ENCODE measurements around the gene SREBF2. TPM values are rescaled to one million over a fixed set of nuclear protein-coding genes. Genes with fewer than 3 reads are reported as not detected.

Gene SREBF2
- total RNA-seq, 4 donors from 2014 or later, result 97.5 to 160 (median 146) TPM

DNA sequence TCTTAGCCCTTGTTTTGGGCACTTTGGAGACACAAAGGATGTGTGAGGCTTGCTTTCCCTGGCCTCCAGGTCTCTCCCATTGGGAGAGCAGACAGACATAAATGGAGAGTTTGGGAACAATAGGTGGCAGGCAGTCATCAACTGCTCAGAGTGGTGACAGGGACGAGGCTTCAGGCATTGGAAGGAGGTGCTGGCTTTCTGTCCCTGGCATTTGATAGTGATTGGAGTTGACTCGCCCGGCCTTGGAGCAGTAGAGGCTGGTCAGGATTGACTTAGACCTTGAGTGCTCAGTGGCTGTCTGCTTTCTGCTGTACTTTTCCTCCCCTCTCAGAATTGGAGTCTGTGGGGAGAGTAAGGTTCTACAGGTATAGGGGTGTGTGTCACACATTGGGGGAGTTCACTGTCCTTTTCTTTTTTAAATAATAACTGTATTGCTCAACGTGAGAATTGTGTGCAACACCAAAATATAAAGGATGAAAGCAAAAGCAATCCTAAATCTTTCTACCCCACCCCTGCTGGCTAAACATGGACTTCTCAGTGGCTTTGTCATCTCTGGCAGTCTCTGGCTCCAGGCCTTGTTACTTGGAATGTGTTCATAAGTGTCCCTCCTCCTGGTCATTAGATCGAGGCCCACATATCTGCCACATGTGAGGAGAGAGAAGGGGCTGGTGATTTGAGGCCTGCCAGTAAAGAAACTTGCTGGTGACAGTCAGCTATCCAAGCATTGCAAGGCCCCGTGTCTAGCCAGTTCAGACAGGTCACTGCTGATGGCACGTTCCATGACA lies 60.9 kb downstream of the SREBF2 start:
- H3K9me3 ChIP-seq, result no peaks in the 10 kb centered on the region
- WGBS, result 88% methylated on average over 7 of the region's 7 CpGs
- no peaks in the 10 kb centered on the region for H3K27me3 ChIP-seq
- no peak for DNase-seq (ENCODE audit: low spot score in 2 of 2)
- no peak overlapping the region for H3K27ac ChIP-seq
- no peak overlapping the region for H3K4me3 ChIP-seq
- TF ChIP-seq CTCF (IDR thresholded peaks at IDR 0.05), result no peak
- no peak for TF ChIP-seq EP300 (IDR thresholded peaks at IDR 0.05)
- no peak for TF ChIP-seq POLR2AphosphoS5 (IDR thresholded peaks at IDR 0.05)
- no peak for TF ChIP-seq POLR2A (IDR thresholded peaks at IDR 0.05)
- no peaks in the 10 kb centered on the region for H3K4me1 ChIP-seq
- peaks cover 97% of the 10 kb centered on the region for H3K36me3 ChIP-seq

- H3K9me3 ChIP-seq, result no peaks in the 10 kb centered on the region
- no peak for DNase-seq (ENCODE audit: low spot score in 2 of 2)
- H3K36me3 ChIP-seq, result peaks cover 100% of the 10 kb centered on the region
- H3K4me1 ChIP-seq, result no peaks in the 10 kb centered on the region
- H3K4me3 ChIP-seq, result no peak overlapping the region
- H3K27me3 ChIP-seq, result no peaks in the 10 kb centered on the region
- WGBS, result 98% methylated on average over 11 of the region's 11 CpGs
- TF ChIP-seq POLR2AphosphoS5 (IDR thresholded peaks at IDR 0.05) (no peak), POLR2A (IDR thresholded peaks at IDR 0.05) (no peak)
- H3K27ac ChIP-seq, result no peak overlapping the region
These were observed 65.7 kb downstream of the SREBF2 start for GRCh38 chr22:41898645-41899044.

DNA sequence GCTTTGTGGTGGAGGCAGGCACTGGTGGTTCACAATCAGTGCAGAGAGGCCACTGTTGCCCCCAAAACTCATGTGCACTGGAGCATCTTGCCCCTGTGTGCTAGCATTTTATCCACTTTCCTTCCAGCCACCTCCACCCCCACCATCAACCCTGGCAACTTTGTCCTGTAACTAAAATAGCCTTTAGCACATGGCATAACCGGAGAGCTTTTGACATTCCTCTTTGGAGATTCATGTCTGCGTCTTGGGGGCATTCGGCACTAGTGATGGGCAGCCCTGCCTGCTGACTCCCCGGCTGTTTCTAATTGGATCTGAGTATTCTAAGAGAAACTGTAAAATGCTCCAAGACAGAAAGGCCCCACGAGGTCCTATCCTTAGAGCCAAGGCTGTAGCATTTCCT lies 66.2 kb downstream of the SREBF2 start:
- Histone ChIP-seq H3K27ac (no peak overlapping the region), H3K4me1 (no peaks in the 10 kb centered on the region), H3K9me3 (no peaks in the 10 kb centered on the region), H3K36me3 (peaks cover 100% of the 10 kb centered on the region), H3K4me3 (no peak overlapping the region), H3K27me3 (no peaks in the 10 kb centered on the region)
- TF ChIP-seq CTCF (IDR thresholded peaks at IDR 0.05) (no peak), EP300 (IDR thresholded peaks at IDR 0.05) (no peak), POLR2AphosphoS5 (IDR thresholded peaks at IDR 0.05) (no peak), POLR2A (IDR thresholded peaks at IDR 0.05) (no peak)
- WGBS, result 86% methylated on average over 5 of the region's 5 CpGs
- no peak for DNase-seq (ENCODE audit: low spot score in 2 of 2)

- WGBS, result 90% methylated on average over 11 of the region's 13 CpGs
- H3K36me3 ChIP-seq, result peaks cover 100% of the 10 kb centered on the region
- H3K4me1 ChIP-seq, result no peaks in the 10 kb centered on the region
These were observed 67.2 kb downstream of the SREBF2 start for GRCh38 chr22:41899992-41900651.

GRCh38 chr22:41900652-41901312 lies 67.9 kb downstream of the SREBF2 start:
- Histone ChIP-seq H3K27me3 (no peaks in the 10 kb centered on the region), H3K4me1 (no peaks in the 10 kb centered on the region), H3K36me3 (peaks cover 100% of the 10 kb centered on the region), H3K4me3 (no peak overlapping the region), H3K27ac (no peak overlapping the region), H3K9me3 (no peaks in the 10 kb centered on the region)
- TF ChIP-seq EP300 (IDR thresholded peaks at IDR 0.05), result no peak
- no peak for TF ChIP-seq POLR2AphosphoS5 (IDR thresholded peaks at IDR 0.05)
- TF ChIP-seq CTCF (IDR thresholded peaks at IDR 0.05), result no peak
- TF ChIP-seq POLR2A (IDR thresholded peaks at IDR 0.05), result no peak
- no peak for DNase-seq (ENCODE audit: low spot score in 2 of 2)
- 92% methylated on average over 4 of the region's 8 CpGs for WGBS

More at GRCh38 chr22:41899992-41900651, 67.2 kb downstream of the SREBF2 start:
- no peaks in the 10 kb centered on the region for H3K9me3 ChIP-seq
- DNase-seq (ENCODE audit: low spot score in 2 of 2), result no peak
- H3K27me3 ChIP-seq, result no peaks in the 10 kb centered on the region
- TF ChIP-seq POLR2A (IDR thresholded peaks at IDR 0.05) (no peak), POLR2AphosphoS5 (IDR thresholded peaks at IDR 0.05) (no peak), EP300 (IDR thresholded peaks at IDR 0.05) (no peak), CTCF (IDR thresholded peaks at IDR 0.05) (no peak)
- no peak overlapping the region for H3K4me3 ChIP-seq
- H3K27ac ChIP-seq, result no peak overlapping the region
